Hepatocyte (in vitro differentiated cells): Measurements from ENCODE around the gene NOXA1.

ENCODE experiments used
- EZH2 ChIP-seq: fragments of 200-600 bp; sonication (generic); IDR thresholded peaks from 2 replicates; pipeline ENCODE4 v1.6.1; 2016; ENCODE audit warnings: antibody characterized with exemption, mild to moderate bottlenecking, borderline replicate concordance
- EZH2phosphoT487 ChIP-seq: fragments of 200-600 bp; sonication (generic); IDR thresholded peaks from one replicate; pipeline ENCODE4 v1.6.1; 2018; ENCODE audit warnings: antibody characterized with exemption, mild to moderate bottlenecking, low read depth, moderate library complexity; ENCODE audit not compliant: unreplicated experiment, severe bottlenecking
- TF ChIP-seq, protein P1 (sequence below): fragments of 200-600 bp; sonication (generic); IDR thresholded peaks from 2 replicates; pipeline ENCODE4 v1.5.1; 2016; ENCODE audit warnings: antibody characterized with exemption, mild to moderate bottlenecking; ENCODE audit not compliant: poor library complexity

DNA sequence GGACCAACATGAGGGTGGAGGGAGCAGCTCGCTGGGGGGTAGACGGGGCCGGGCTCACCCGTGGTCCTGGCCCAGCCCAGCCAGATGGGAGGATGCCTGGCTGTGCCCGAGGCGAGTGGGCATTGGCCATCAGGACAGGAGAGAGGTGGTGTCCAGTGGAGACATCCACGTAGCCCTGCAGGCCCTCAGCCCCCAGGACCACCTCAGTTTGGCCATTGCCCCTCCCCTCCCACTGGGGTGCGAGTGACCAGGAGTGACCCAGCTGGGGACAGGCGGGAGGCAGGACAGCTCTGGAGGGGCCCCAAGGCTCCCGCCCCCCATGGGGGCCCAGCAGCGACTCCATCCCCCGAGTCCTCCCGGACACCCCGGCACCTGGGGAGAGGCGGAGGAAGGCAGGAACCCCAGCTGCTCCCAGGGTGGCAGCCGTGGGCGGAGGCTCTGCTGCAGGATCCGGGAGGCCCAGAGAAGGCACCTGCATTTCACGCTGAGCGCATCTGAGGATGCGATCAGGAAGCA lies 8.3 kb downstream of the NOXA1 start:
- TF ChIP-seq, protein P1, sequence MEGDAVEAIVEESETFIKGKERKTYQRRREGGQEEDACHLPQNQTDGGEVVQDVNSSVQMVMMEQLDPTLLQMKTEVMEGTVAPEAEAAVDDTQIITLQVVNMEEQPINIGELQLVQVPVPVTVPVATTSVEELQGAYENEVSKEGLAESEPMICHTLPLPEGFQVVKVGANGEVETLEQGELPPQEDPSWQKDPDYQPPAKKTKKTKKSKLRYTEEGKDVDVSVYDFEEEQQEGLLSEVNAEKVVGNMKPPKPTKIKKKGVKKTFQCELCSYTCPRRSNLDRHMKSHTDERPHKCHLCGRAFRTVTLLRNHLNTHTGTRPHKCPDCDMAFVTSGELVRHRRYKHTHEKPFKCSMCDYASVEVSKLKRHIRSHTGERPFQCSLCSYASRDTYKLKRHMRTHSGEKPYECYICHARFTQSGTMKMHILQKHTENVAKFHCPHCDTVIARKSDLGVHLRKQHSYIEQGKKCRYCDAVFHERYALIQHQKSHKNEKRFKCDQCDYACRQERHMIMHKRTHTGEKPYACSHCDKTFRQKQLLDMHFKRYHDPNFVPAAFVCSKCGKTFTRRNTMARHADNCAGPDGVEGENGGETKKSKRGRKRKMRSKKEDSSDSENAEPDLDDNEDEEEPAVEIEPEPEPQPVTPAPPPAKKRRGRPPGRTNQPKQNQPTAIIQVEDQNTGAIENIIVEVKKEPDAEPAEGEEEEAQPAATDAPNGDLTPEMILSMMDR, result no peak
- TF ChIP-seq EZH2phosphoT487, result no peak
- TF ChIP-seq EZH2, result no peak
